GM21723 (cell line): ENCODE measurements around the gene KANK2.
"Not testable (repeated sequence)": the region's sequence is repeated elsewhere in the genome, so short reads cannot be mapped to it uniquely, and the experiment has no call there.

Source experiments
- ATAC-seq: cut with Tn5 transposase; IDR thresholded peaks from one replicate; pipeline ENCODE4 v1.9.1; 2021; ENCODE audit warnings: mild to moderate bottlenecking, moderate library complexity; ENCODE audit not compliant: unreplicated experiment

The KANK2 gene

GRCh38 chr19:11142528-11143171, 54.7 kb downstream of the KANK2 start:
- no peak for ATAC-seq

GRCh38 chr19:11141937-11142527, 55.3 kb downstream of the KANK2 start:
- ATAC-seq, result no peak

- no peak for ATAC-seq
Measured at GRCh38 chr19:11140896-11141295, 56.4 kb downstream of the KANK2 start.

GRCh38 chr19:11140023-11140538, 57.3 kb downstream of the KANK2 start:
- ATAC-seq, result not testable (repeated sequence)

- no peak for ATAC-seq
Measured at GRCh38 chr19:11138601-11139300, 58.6 kb downstream of the KANK2 start.

- no peak for ATAC-seq
Measured at GRCh38 chr19:11137542-11138384, 59.6 kb downstream of the KANK2 start.

- ATAC-seq, result no peak
Measured at GRCh38 chr19:11136400-11137101, 60.8 kb downstream of the KANK2 start.

GRCh38 chr19:11131471-11131870, 65.9 kb downstream of the KANK2 start:
- no peak for ATAC-seq

GRCh38 chr19:11130824-11131455, 66.4 kb downstream of the KANK2 start:
- no peak for ATAC-seq

GRCh38 chr19:11127905-11128304, 69.4 kb downstream of the KANK2 start:
- ATAC-seq, result no peak

GRCh38 chr19:11125994-11126685, 71.2 kb downstream of the KANK2 start:
- ATAC-seq, result no peak

- not testable (repeated sequence) for ATAC-seq
Measured at GRCh38 chr19:11124157-11124556, 73.2 kb downstream of the KANK2 start.

GRCh38 chr19:11123114-11123513, 74.2 kb downstream of the KANK2 start:
- no peak for ATAC-seq

- ATAC-seq, result not testable (repeated sequence)
Measured at GRCh38 chr19:11121963-11122362, 75.4 kb downstream of the KANK2 start.

- ATAC-seq, result no peak
Measured at GRCh38 chr19:11116507-11116906, 80.8 kb downstream of the KANK2 start.

GRCh38 chr19:11115895-11116446, 81.4 kb downstream of the KANK2 start:
- no peak for ATAC-seq

- ATAC-seq, result no peak
Measured at GRCh38 chr19:11115042-11115441, 82.3 kb downstream of the KANK2 start.
